Endometrium (tissue), 2 donors: ENCODE results near the gene IL1RAP.
"Not testable (repeated sequence)": the region's sequence is repeated elsewhere in the genome, so short reads cannot be mapped to it uniquely, and the experiment has no call there.

Experiments
- FAIRE-seq: peaks from 2 replicates; lab custom pipeline; 2012; peaks lifted over from hg19 to GRCh38; lab: Jason Lieb, UNC
- donor health status: control.
- donor health status: control.

Gene IL1RAP

GRCh38 chr3:190512666-190513065, 1.2 kb upstream of the IL1RAP start:
- FAIRE-seq: no peak

GRCh38 chr3:190514413-190515153, 698 bp downstream of the IL1RAP start:
- FAIRE-seq: no peak

- FAIRE-seq: no peak
These were observed 2.5 kb downstream of the IL1RAP start for GRCh38 chr3:190516416-190516815.

GRCh38 chr3:190517687-190518086, 3.8 kb downstream of the IL1RAP start:
- no peak for FAIRE-seq

GRCh38 chr3:190518531-190518930, 4.6 kb downstream of the IL1RAP start:
- not testable (repeated sequence) for FAIRE-seq

GRCh38 chr3:190519886-190520285, 6.0 kb downstream of the IL1RAP start:
- FAIRE-seq: no peak

GRCh38 chr3:190521998-190522397, 8.1 kb downstream of the IL1RAP start:
- no peak for FAIRE-seq

GRCh38 chr3:190522621-190523222, 8.8 kb downstream of the IL1RAP start:
- FAIRE-seq: no peak

- FAIRE-seq: peak; percentile 23
These were observed 11.1 kb downstream of the IL1RAP start for GRCh38 chr3:190524942-190525341.

GRCh38 chr3:190525634-190526033, 11.7 kb downstream of the IL1RAP start:
- no peak for FAIRE-seq

- FAIRE-seq: no peak
These were observed 13.2 kb downstream of the IL1RAP start for GRCh38 chr3:190526787-190527762.

GRCh38 chr3:190528706-190529105, 14.8 kb downstream of the IL1RAP start:
- FAIRE-seq: no peak

GRCh38 chr3:190531406-190531805, 17.5 kb downstream of the IL1RAP start:
- FAIRE-seq: no peak

- FAIRE-seq: no peak
These were observed 18.9 kb downstream of the IL1RAP start for GRCh38 chr3:190532731-190533203.

- FAIRE-seq: no peak
These were observed 19.8 kb downstream of the IL1RAP start for GRCh38 chr3:190533511-190534281.

- no peak for FAIRE-seq
These were observed 20.5 kb downstream of the IL1RAP start for GRCh38 chr3:190534386-190534785.

- FAIRE-seq: no peak
These were observed 21.1 kb downstream of the IL1RAP start for GRCh38 chr3:190534986-190535385.

- FAIRE-seq: no peak
These were observed 23.3 kb downstream of the IL1RAP start for GRCh38 chr3:190537146-190537545.

GRCh38 chr3:190538288-190538687, 24.4 kb downstream of the IL1RAP start:
- FAIRE-seq: no peak

- peak; percentile 83 for FAIRE-seq
These were observed 25.6 kb downstream of the IL1RAP start for GRCh38 chr3:190539526-190539925.

- FAIRE-seq: no peak
These were observed 27.1 kb downstream of the IL1RAP start for GRCh38 chr3:190541008-190541407.

- no peak for FAIRE-seq
These were observed 27.7 kb downstream of the IL1RAP start for GRCh38 chr3:190541560-190541959.
